ENCODE results near the gene ATXN7. TPM values are rescaled to one million over a fixed set of nuclear protein-coding genes. Genes with fewer than 3 reads are reported as not detected.
A peak's percentile ranks its signal among the peaks of the same experiment; 100 is the strongest.

The ATXN7 gene
- polyA plus RNA-seq, 3 donors: 2.7 to 29.5 (median 3.2) TPM

DNA sequence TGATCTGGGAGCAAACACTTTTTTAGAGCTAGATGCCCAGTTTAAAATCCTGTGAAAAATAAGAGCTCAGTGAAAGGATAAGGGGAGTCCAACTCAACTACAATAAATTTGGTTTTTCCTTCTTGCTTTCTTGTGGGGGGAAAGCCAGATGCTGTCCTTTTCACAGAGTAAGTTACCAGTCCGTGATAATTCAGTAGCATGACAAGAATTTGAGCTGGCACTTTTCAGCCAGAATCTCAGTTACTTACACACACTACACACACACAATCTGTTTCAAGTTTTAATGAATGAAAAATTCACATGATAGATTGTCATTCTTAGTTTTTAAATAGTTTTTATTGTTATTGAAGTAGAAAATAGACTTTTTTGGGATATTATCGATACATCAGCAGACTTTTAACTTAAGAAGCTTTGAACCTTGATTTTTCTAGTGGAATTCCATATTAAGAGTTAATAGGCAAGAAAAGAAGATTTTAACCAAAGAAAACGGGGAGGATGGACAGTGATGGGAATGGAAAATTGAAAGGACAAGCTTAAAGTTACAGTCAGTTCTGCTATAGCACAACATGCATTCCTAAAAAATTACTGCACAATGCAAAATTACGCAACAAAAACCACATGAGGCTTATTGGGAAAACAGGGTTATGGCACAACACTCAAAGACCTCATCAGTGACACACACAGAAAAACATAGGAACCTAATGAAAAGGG lies 112.6 kb downstream of the ATXN7 start:
- Mint-ChIP-seq H3K36me3 (peaks cover 28 to 38% of the 10 kb centered on the region in 2 donors), H3K4me3 (peak overlapping the region; percentile 39 to 80), H3K9me3 (no peaks in the 10 kb centered on the region), H3K27me3 (ENCODE audit: low read depth in 3 of 3) (peaks cover 0 to 3% (median 0%) of the 10 kb centered on the region in 3 donors), H3K27ac (peak overlapping the region; percentile 94 to 97 (median 95)), H3K4me1 (peaks cover 67% of the 10 kb centered on the region)
- Histone ChIP-seq H3K9ac (ENCODE audit: insufficient read depth, low read length, poor library complexity, severe bottlenecking) (peak overlapping the region; percentile 12), H3K27me3 (ENCODE audit: control insufficient read depth in 2 of 2, insufficient read depth in 2 of 2, low read length in 2 of 2) (no peaks in the 10 kb centered on the region), H3K4me2 (replicated peaks; ENCODE audit: extremely low read depth, low read length, poor library complexity, severe bottlenecking) (peak overlapping the region; percentile 56), H3K36me3 (replicated peaks in 1 of 2; ENCODE audit: control insufficient read depth in 1 of 2, insufficient read depth in 2 of 2, low read length in 2 of 2) (peaks cover 14 to 38% of the 10 kb centered on the region in 2 donors), H3K79me2 (ENCODE audit: insufficient read depth, low read length) (peaks cover 94% of the 10 kb centered on the region), H2AFZ (ENCODE audit: insufficient read depth, low read depth, low read length, poor library complexity, severe bottlenecking) (peak overlapping the region; percentile 18), H4K20me1 (ENCODE audit: insufficient read depth, low read length) (peaks cover 8% of the 10 kb centered on the region), H3K4me3 (replicated peaks in 1 of 3; ENCODE audit: low read depth in 2 of 3, low read length in 3 of 3) (peak overlapping the region in 2 of 3 experiments; percentile 7 to 44), H3K27ac (ENCODE audit: low read depth in 1 of 2, low read length in 2 of 2) (peak overlapping the region; percentile 59 to 85), H3K9me3 (replicated peaks in 1 of 2; ENCODE audit: control insufficient read depth in 1 of 2, insufficient read depth in 1 of 2, low read length in 2 of 2) (no peaks in the 10 kb centered on the region), H3K4me1 (ENCODE audit: control insufficient read depth in 1 of 2, insufficient read depth in 2 of 2, low read length in 2 of 2) (peaks cover 51 to 57% of the 10 kb centered on the region in 2 donors)
- no peak for TF ChIP-seq CTCF (IDR thresholded peaks at IDR 0.05)
- intact Hi-C loops (cut with micrococcal nuclease): loop anchor here (2.0 to 5.0 kb wide), 2 partner anchors 64 to 66 kb away; partner anchors contain the start of gene SCAANT1 (in 1 of the 2)
- DNase-seq: peak; percentile 84 to 90 (median 90)
- WGBS (ENCODE audit: insufficient coverage): 100% methylated on average over 1 of the region's 4 CpGs

GRCh38 chr3:63976872-63977200 lies 113.2 kb downstream of the ATXN7 start:
- H3K36me3 Mint-ChIP-seq: peaks cover 33 to 38% of the 10 kb centered on the region in 2 donors
- TF ChIP-seq CTCF (IDR thresholded peaks at IDR 0.05): no peak
- peaks cover 90% of the 10 kb centered on the region for H3K79me2 ChIP-seq (ENCODE audit: insufficient read depth, low read length)
- peaks cover 6% of the 10 kb centered on the region for H4K20me1 ChIP-seq (ENCODE audit: insufficient read depth, low read length)
- WGBS (ENCODE audit: insufficient coverage): 32% methylated on average over 2 of the region's 2 CpGs
- peaks cover 0 to 3% (median 0%) of the 10 kb centered on the region in 3 donors for H3K27me3 Mint-ChIP-seq (ENCODE audit: low read depth in 3 of 3)
- no peak overlapping the region for H3K9ac ChIP-seq (ENCODE audit: insufficient read depth, low read length, poor library complexity, severe bottlenecking)
- H2AFZ ChIP-seq (ENCODE audit: insufficient read depth, low read depth, low read length, poor library complexity, severe bottlenecking): peak overlapping the region; percentile 18
- H3K27ac ChIP-seq (ENCODE audit: low read depth in 1 of 2, low read length in 2 of 2): peak overlapping the region; percentile 59 to 85
- H3K4me2 ChIP-seq (replicated peaks; ENCODE audit: extremely low read depth, low read length, poor library complexity, severe bottlenecking): peak overlapping the region; percentile 56
- H3K4me1 ChIP-seq (ENCODE audit: control insufficient read depth in 1 of 2, insufficient read depth in 2 of 2, low read length in 2 of 2): peaks cover 52 to 57% of the 10 kb centered on the region in 2 donors
- DNase-seq: no peak
- H3K27me3 ChIP-seq (ENCODE audit: control insufficient read depth in 2 of 2, insufficient read depth in 2 of 2, low read length in 2 of 2): no peaks in the 10 kb centered on the region
- H3K4me1 Mint-ChIP-seq: peaks cover 66% of the 10 kb centered on the region
- H3K4me3 Mint-ChIP-seq: peak overlapping the region in 1 of 2 donors; percentile 80
- no peaks in the 10 kb centered on the region for H3K9me3 ChIP-seq (replicated peaks in 1 of 2; ENCODE audit: control insufficient read depth in 1 of 2, insufficient read depth in 1 of 2, low read length in 2 of 2)
- peaks cover 16 to 43% of the 10 kb centered on the region in 2 donors for H3K36me3 ChIP-seq (replicated peaks in 1 of 2; ENCODE audit: control insufficient read depth in 1 of 2, insufficient read depth in 2 of 2, low read length in 2 of 2)
- H3K27ac Mint-ChIP-seq: peak overlapping the region; percentile 94 to 97 (median 95)
- intact Hi-C loops (cut with micrococcal nuclease): loop anchor here (2.0 to 5.0 kb wide), 2 partner anchors 65 to 66 kb away; partner anchors contain the start of gene SCAANT1 (in 1 of the 2)
- H3K4me3 ChIP-seq (replicated peaks in 1 of 3; ENCODE audit: low read depth in 2 of 3, low read length in 3 of 3): peak overlapping the region in 1 of 3 experiments; percentile 44
- no peaks in the 10 kb centered on the region for H3K9me3 Mint-ChIP-seq
